Measurements from ENCODE around the gene TMC6. TPM values are rescaled to one million over a fixed set of nuclear protein-coding genes. Genes with fewer than 3 reads are reported as not detected.

The TMC6 gene
- total RNA-seq, 1 experiment from 2014 or later: 97.7 TPM

DNA sequence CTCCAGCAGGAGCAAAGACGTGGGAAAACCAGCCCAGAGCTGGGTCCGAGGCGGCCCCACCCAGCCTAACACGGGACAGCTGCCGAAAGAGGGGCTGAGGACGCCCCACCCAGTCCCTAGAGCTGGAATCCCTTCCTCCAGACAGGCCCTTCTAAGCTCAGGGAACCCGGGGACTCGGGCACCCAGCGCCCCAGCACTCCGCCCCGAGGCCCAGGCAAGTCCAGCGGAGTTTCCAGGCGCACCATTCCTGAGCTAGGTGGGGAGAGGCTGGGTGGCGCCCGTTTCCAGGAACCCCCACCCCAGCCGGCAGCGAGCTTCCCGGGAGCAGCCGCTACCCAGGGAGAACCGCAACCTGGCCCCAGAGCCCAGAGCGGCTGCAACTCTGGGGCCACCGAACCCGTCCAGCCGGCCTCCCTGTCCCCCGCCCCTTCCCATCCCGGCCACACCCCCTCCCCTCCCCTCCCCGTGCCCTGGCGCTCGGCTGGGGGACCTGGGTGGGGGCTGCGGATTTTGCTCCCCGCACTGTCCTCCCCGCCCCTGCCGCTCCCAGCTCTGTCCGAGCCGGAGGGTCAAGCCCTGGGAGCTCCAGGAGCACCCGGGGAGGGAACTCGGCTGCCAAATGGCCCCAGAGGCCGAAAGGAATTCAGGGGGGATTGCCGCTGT is 536 bp downstream of the TMC6 start:
- DNase-seq: peak in 1 of 2 experiments; percentile 73
- H3K4me1 ChIP-seq (replicated peaks; ENCODE audit: insufficient read depth): peaks cover 19% of the 10 kb centered on the region

DNA sequence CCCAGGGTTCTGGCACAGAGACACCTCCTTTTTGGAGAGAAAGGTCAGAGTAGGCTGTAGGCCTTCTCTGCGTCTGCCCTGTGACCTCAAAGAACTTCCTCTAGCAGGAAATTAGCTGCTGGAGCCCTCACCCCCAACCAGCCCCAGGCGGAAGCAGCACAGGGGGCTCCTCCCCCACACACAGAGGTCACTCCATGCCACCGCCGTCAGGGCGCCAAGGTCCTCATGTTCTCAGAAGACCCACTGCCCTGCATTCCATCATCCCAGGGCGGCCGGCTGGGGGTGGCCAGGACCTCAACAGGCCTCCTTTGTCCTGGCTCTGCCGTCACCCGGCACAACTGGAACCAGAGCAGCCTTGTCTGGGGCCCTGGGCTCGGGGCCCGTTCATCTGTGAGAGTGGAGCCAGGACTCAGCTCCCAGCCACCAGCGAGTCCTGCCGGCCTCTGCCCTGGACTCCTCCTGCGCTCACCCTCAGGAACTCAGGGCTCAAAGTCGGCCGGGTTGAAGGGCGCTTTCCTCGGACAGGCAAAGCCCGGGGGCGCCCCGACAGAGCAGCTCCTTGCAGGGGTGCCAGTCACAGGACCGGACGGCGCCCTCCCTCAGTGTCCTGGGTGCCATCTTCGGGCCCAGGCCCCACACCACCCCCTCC is 1.2 kb downstream of the TMC6 start:
- Histone ChIP-seq H3K4me2 (peak overlapping the region; percentile 96), H2AFZ (0 out of 2 replicates have a peak overlapping the region, but pooled peaks have one; percentile 52), H3K27me3 (ENCODE audit: insufficient read depth, low read depth) (no peaks in the 10 kb centered on the region), H3K27ac (peak overlapping the region; percentile 69), H4K20me1 (ENCODE audit: insufficient read depth) (no peaks in the 10 kb centered on the region), H3K36me3 (ENCODE audit: low read depth) (no peaks in the 10 kb centered on the region), H3K9me3 (ENCODE audit: insufficient read depth, low read depth) (no peaks in the 10 kb centered on the region), H3K4me3 (peak overlapping the region; percentile 81), H3F3A (ENCODE audit: insufficient read depth, low read depth) (peaks cover 12% of the 10 kb centered on the region; the same call in 1 of the 2 replicates), H3K4me1 (replicated peaks; ENCODE audit: insufficient read depth) (peaks cover 14% of the 10 kb centered on the region), H3K9me2 (ENCODE audit: insufficient read depth) (no peaks in the 10 kb centered on the region), H3K79me2 (ENCODE audit: low read depth) (peaks cover 13% of the 10 kb centered on the region)
- POLR2A ChIA-PET (ENCODE audit: unreplicated experiment): interaction anchor here (0.5 to 1.2 kb wide), 5 partner anchors 13 to 59 kb away, joined by 4 to 12 read pairs (median 7); partner anchors contain the start of gene TK1
- DNase-seq: peak; percentile 39 to 48
- intact Hi-C loops (cut with micrococcal nuclease; ENCODE audit: unreplicated experiment): no loop called here
- TSS peak; percentile 71 for BruUV-seq (replicated peaks)
- TF ChIP-seq EZH2 (IDR thresholded peaks at IDR 0.05; ENCODE audit: low read depth): no peak
- TF ChIP-seq, protein P1, sequence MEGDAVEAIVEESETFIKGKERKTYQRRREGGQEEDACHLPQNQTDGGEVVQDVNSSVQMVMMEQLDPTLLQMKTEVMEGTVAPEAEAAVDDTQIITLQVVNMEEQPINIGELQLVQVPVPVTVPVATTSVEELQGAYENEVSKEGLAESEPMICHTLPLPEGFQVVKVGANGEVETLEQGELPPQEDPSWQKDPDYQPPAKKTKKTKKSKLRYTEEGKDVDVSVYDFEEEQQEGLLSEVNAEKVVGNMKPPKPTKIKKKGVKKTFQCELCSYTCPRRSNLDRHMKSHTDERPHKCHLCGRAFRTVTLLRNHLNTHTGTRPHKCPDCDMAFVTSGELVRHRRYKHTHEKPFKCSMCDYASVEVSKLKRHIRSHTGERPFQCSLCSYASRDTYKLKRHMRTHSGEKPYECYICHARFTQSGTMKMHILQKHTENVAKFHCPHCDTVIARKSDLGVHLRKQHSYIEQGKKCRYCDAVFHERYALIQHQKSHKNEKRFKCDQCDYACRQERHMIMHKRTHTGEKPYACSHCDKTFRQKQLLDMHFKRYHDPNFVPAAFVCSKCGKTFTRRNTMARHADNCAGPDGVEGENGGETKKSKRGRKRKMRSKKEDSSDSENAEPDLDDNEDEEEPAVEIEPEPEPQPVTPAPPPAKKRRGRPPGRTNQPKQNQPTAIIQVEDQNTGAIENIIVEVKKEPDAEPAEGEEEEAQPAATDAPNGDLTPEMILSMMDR (conservative IDR thresholded peaks at IDR 0.05): no peak
- CTCF ChIA-PET: interaction anchor here (0.8 to 1.1 kb wide), 4 partner anchors 11 to 48 kb away, joined by 3 to 6 read pairs (median 4); no protein-coding TSS in a partner anchor

More for the DNA sequence above, 536 bp downstream of the TMC6 start:
- H3K4me3 ChIP-seq: peak overlapping the region; percentile 81
- H3K27me3 ChIP-seq (ENCODE audit: insufficient read depth, low read depth): no peaks in the 10 kb centered on the region
- TF ChIP-seq EZH2 (IDR thresholded peaks at IDR 0.05; ENCODE audit: low read depth): no peak
- TF ChIP-seq, protein P1 (conservative IDR thresholded peaks at IDR 0.05): no peak
- ChIA-PET POLR2A (ENCODE audit: unreplicated experiment) (interaction anchor here (0.5 to 1.2 kb wide), 4 partner anchors 12 to 59 kb away, joined by 3 to 12 read pairs (median 6); partner anchors contain the start of gene TK1), CTCF (interaction anchor here (0.6 to 1.0 kb wide), 5 partner anchors 10 to 233 kb away, joined by 3 to 19 read pairs (median 5); no protein-coding TSS in a partner anchor)
- no peaks in the 10 kb centered on the region for H4K20me1 ChIP-seq (ENCODE audit: insufficient read depth)
- no peaks in the 10 kb centered on the region for H3K36me3 ChIP-seq (ENCODE audit: low read depth)
- no TSS peak for BruUV-seq (replicated peaks)
- H3K9me2 ChIP-seq (ENCODE audit: insufficient read depth): no peaks in the 10 kb centered on the region
- H3K9me3 ChIP-seq (ENCODE audit: insufficient read depth, low read depth): no peaks in the 10 kb centered on the region
- H2AFZ ChIP-seq: 0 out of 2 replicates have a peak overlapping the region, but pooled peaks have one; percentile 52
- H3F3A ChIP-seq (ENCODE audit: insufficient read depth, low read depth): peaks cover 16% of the 10 kb centered on the region; the same call in 1 of the 2 replicates
- H3K79me2 ChIP-seq (ENCODE audit: low read depth): peaks cover 13% of the 10 kb centered on the region
- peak overlapping the region; percentile 69 for H3K27ac ChIP-seq
- intact Hi-C loops (cut with micrococcal nuclease; ENCODE audit: unreplicated experiment): loop anchor here (1.0 to 2.0 kb wide), 2 partner anchors 46 to 59 kb away; partner anchors contain the start of genes AFMID and TK1
- peak overlapping the region; percentile 96 for H3K4me2 ChIP-seq

DNA sequence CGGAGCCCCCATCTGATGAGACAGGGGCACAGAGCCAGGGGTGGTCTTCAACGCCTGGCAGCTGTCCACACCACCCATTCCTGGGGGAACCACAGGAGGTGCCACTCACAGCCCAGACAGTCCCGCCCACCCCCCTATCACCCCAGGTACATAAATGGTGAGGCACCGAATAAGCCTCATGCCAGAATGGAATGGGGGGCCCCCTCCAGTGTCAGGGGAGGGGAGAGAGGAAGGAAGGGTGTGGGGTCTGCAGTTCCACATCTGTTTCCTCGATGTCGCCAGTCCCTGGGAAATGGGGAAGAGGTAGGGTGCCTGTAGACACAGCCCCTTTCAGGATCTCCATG is 1.7 kb downstream of the TMC6 start:
- H3F3A ChIP-seq (ENCODE audit: insufficient read depth, low read depth): peaks cover 11% of the 10 kb centered on the region; the same call in 1 of the 2 replicates
- no peak overlapping the region; the same call in 1 of the 2 replicates for H3K27ac ChIP-seq
- no peak for DNase-seq
- H3K9me3 ChIP-seq (ENCODE audit: insufficient read depth, low read depth): no peaks in the 10 kb centered on the region
- TF ChIP-seq EZH2 (IDR thresholded peaks at IDR 0.05; ENCODE audit: low read depth): no peak
- TF ChIP-seq, protein P1 (conservative IDR thresholded peaks at IDR 0.05): no peak
- ChIA-PET POLR2A (ENCODE audit: unreplicated experiment) (interaction anchor here (0.6 kb wide), 1 partner anchor 13 kb away, joined by 5 read pairs; no protein-coding TSS in a partner anchor), CTCF (interaction anchor here (1.1 kb wide), 1 partner anchor 11 kb away, joined by 3 read pairs; no protein-coding TSS in a partner anchor)
- peak overlapping the region; percentile 96 for H3K4me2 ChIP-seq
- peak overlapping the region; percentile 81; the same call in 1 of the 2 replicates for H3K4me3 ChIP-seq
- intact Hi-C loops (cut with micrococcal nuclease; ENCODE audit: unreplicated experiment): no loop called here
- H3K27me3 ChIP-seq (ENCODE audit: insufficient read depth, low read depth): no peaks in the 10 kb centered on the region
- H3K4me1 ChIP-seq (replicated peaks; ENCODE audit: insufficient read depth): peaks cover 13% of the 10 kb centered on the region
- H3K9me2 ChIP-seq (ENCODE audit: insufficient read depth): no peaks in the 10 kb centered on the region
- no peaks in the 10 kb centered on the region for H4K20me1 ChIP-seq (ENCODE audit: insufficient read depth)
- BruUV-seq (replicated peaks): no TSS peak
- H3K36me3 ChIP-seq (ENCODE audit: low read depth): no peaks in the 10 kb centered on the region
- no peak overlapping the region for H2AFZ ChIP-seq
- H3K79me2 ChIP-seq (ENCODE audit: low read depth): peaks cover 13% of the 10 kb centered on the region
